SK-N-SH (cell line): ENCODE measurements around the gene ESF1. TPM values are rescaled to one million over a fixed set of nuclear protein-coding genes. Genes with fewer than 3 reads are reported as not detected.

Experiments
- CTCF ChIA-PET: fragments of 300-600, 350-600 bp; formaldehyde crosslinking; extraction: SDS; loops from one replicate; lab custom pipeline; 2021; lab: Yijun Ruan, JAX
- POLR2A ChIA-PET: fragments of 350-600 bp; sonication (Branson Sonifier 250); formaldehyde crosslinking; extraction: SDS; loops from one replicate; lab custom pipeline; 2020; ENCODE audit warnings: antibody characterized with exemption, inconsistent platforms; lab: Yijun Ruan, JAX
- DNase-seq: peaks from one replicate; pipeline ENCODE4 v3.0.0; 2012
- H2AFZ ChIP-seq: fragments of 200-600 bp; sonication (generic); 2 replicates; pipeline ENCODE4 v1.8.1; 2016; ENCODE audit warnings: antibody characterized with exemption, mild to moderate bottlenecking, low read depth
- H3F3A ChIP-seq: fragments of 200-600 bp; sonication (generic); replicated peaks from 2 replicates; pipeline ENCODE3; 2016; ENCODE audit warnings: antibody characterized with exemption, mild to moderate bottlenecking; ENCODE audit not compliant: insufficient read depth
- H3K27ac ChIP-seq, 2 experiments: fragments of 200-500 bp in 1 of 2; fragments of 200-600 bp in 1 of 2; sonication (Bioruptor generic) in 1 of 2; sonication (generic), shearing (Covaris generic) in 1 of 2; 2 replicates each; pipeline versions ENCODE4 v1.5.1 to v1.6.1; 2014 to 2016; ENCODE audit warnings: low read depth in 2 of 2, inconsistent platforms in 1 of 2, low read length in 1 of 2, mild to moderate bottlenecking in 1 of 2, mixed read lengths in 1 of 2
- H3K27me3 ChIP-seq: fragments of 200-600 bp; sonication (generic), shearing (Covaris generic); 2 replicates; pipeline ENCODE4 v1.6.1; 2016; ENCODE audit warnings: mixed run types; ENCODE audit not compliant: insufficient read depth
- H3K36me3 ChIP-seq, 2 experiments: fragments of 200-500 bp in 1 of 2; fragments of 200-600 bp in 1 of 2; sonication (Bioruptor generic) in 1 of 2; sonication (generic) in 1 of 2; replicated peaks in 1 of 2; 2 replicates each; pipeline versions ENCODE3 to v1.5.1; 2014 to 2016; ENCODE audit warnings: low read length in 1 of 2, mild to moderate bottlenecking in 1 of 2; ENCODE audit not compliant: insufficient read depth in 2 of 2, control insufficient read depth in 1 of 2
- H3K4me1 ChIP-seq, 2 experiments: fragments of 200-500 bp in 1 of 2; fragments of 200-600 bp in 1 of 2; sonication (Bioruptor generic) in 1 of 2; sonication (generic), shearing (Covaris generic) in 1 of 2; 2 replicates each; pipeline versions ENCODE4 v1.5.1 to v1.6.1; 2014 to 2016; ENCODE audit warnings: low read depth in 1 of 2, low read length in 1 of 2, mixed run types in 1 of 2; ENCODE audit not compliant: insufficient read depth in 2 of 2, control insufficient read depth in 1 of 2
- H3K4me2 ChIP-seq: fragments of 200-600 bp; sonication (generic), shearing (Covaris generic); 2 replicates; pipeline ENCODE4 v1.6.1; 2017; ENCODE audit warnings: mixed run types
- H3K4me3 ChIP-seq, 2 experiments: fragments of 200-500 bp in 1 of 2; fragments of 200-600 bp in 1 of 2; sonication (Bioruptor generic) in 1 of 2; sonication (generic), shearing (Covaris generic) in 1 of 2; 2 replicates each; pipeline versions ENCODE4 v1.5.1 to v1.8.1; 2014 to 2016; ENCODE audit warnings: low read depth in 2 of 2, inconsistent platforms in 1 of 2, low read length in 1 of 2, mild to moderate bottlenecking in 1 of 2, mixed read lengths in 1 of 2, moderate library complexity in 1 of 2
- H3K79me2 ChIP-seq: fragments of 200-600 bp; sonication (generic); 2 replicates; pipeline ENCODE4 v1.8.1; 2017; ENCODE audit warnings: mild to moderate bottlenecking; ENCODE audit not compliant: insufficient read depth
- H3K9ac ChIP-seq: fragments of 200-600 bp; sonication (generic); 2 replicates; pipeline ENCODE4 v1.6.1; 2017; ENCODE audit warnings: mixed run types
- H3K9me2 ChIP-seq: fragments of 200-600 bp; sonication (generic); 2 replicates; pipeline ENCODE4 v1.6.1; 2017; ENCODE audit warnings: mixed run types
- H3K9me3 ChIP-seq: fragments of 200-600 bp; sonication (generic); 2 replicates; pipeline ENCODE4 v1.6.1; 2017; ENCODE audit warnings: mixed run types, mild to moderate bottlenecking, moderate library complexity
- H4K20me1 ChIP-seq: fragments of 200-600 bp; sonication (generic); 2 replicates; pipeline ENCODE4 v1.6.1; 2017; ENCODE audit warnings: mild to moderate bottlenecking, mixed run types; ENCODE audit not compliant: insufficient read depth
- CHD2 ChIP-seq: fragments of 150-350 bp; IDR thresholded peaks from 2 replicates; pipeline ENCODE4 v1.6.1; 2018; ENCODE audit warnings: low read length; ENCODE audit not compliant: partially characterized antibody
- EZH2phosphoT487 ChIP-seq: fragments of 200-600 bp; sonication (generic); IDR thresholded peaks from 2 replicates; pipeline ENCODE4 v1.6.1; 2017; ENCODE audit warnings: low read depth, mixed run types, mild to moderate bottlenecking, antibody characterized with exemption, moderate library complexity, borderline replicate concordance
- FOSL2 ChIP-seq: IDR thresholded peaks from 2 replicates; pipeline ENCODE4 v1.4.0; 2012; ENCODE audit warnings: low read depth, mild to moderate bottlenecking, moderate library complexity, borderline replicate concordance
- JUND ChIP-seq: IDR thresholded peaks from 2 replicates; pipeline ENCODE4 v1.4.0; 2012
- MEF2A ChIP-seq: IDR thresholded peaks from 2 replicates; pipeline ENCODE4 v1.4.0; 2012; ENCODE audit warnings: low read depth, borderline replicate concordance
- NFIC ChIP-seq: IDR thresholded peaks from 2 replicates; pipeline ENCODE4 v1.4.0; 2012; ENCODE audit warnings: borderline replicate concordance
- NRF1 ChIP-seq: IDR thresholded peaks from 2 replicates; pipeline ENCODE4 v1.6.1; 2012; ENCODE audit warnings: low read depth, mild to moderate bottlenecking, low read length
- RCOR1 ChIP-seq: fragments of 150-350 bp; IDR thresholded peaks from 2 replicates; pipeline ENCODE4 v1.6.1; 2017; ENCODE audit warnings: antibody characterized with exemption, low read length
- RFX5 ChIP-seq: IDR thresholded peaks from 2 replicates; pipeline ENCODE4 v1.6.1; 2012; ENCODE audit warnings: mild to moderate bottlenecking, improper control_type of control experiment, low read length
- SMC3 ChIP-seq: IDR thresholded peaks from 2 replicates; pipeline ENCODE4 v1.6.1; 2012; ENCODE audit warnings: low read depth, low read length, improper control_type of control experiment
- WGBS: methylation state at CpG from one replicate; pipeline ENCODE4 v1.1.6; 2017; ENCODE audit warnings: low lambda C conversion rate; 5-methylcytosine and 5-hydroxymethylcytosine counted together
- polyA plus RNA-seq, 3 experiments: library from polyadenylated mRNA; depleted of rRNA; stranded (reverse); fragments of >200 nt; gene quantifications; 2 replicates each; pipeline ENCODE4 v1.2.3, GENCODE V29; 2012
- TF ChIP-seq, protein P1 (sequence below): IDR thresholded peaks from 2 replicates; pipeline ENCODE4; 2012
- TF ChIP-seq, protein P2 (sequence below): IDR thresholded peaks from 2 replicates; pipeline ENCODE4 v1.4.0; 2012; ENCODE audit warnings: low read depth
- TF ChIP-seq, protein P3 (sequence below): IDR thresholded peaks from 2 replicates; pipeline ENCODE4 v1.4.0; 2012; ENCODE audit warnings: low read depth, borderline replicate concordance
- TF ChIP-seq, protein P4 (sequence below): fragments of 150-350 bp; IDR thresholded peaks from 2 replicates; pipeline ENCODE4 v1.6.1; 2016; ENCODE audit warnings: mild to moderate bottlenecking, low read depth, low read length

ESF1 gene
- polyA plus RNA-seq, 1 of the 3 experiments (the other 2 are of a cell fraction): 1.4 TPM

DNA sequence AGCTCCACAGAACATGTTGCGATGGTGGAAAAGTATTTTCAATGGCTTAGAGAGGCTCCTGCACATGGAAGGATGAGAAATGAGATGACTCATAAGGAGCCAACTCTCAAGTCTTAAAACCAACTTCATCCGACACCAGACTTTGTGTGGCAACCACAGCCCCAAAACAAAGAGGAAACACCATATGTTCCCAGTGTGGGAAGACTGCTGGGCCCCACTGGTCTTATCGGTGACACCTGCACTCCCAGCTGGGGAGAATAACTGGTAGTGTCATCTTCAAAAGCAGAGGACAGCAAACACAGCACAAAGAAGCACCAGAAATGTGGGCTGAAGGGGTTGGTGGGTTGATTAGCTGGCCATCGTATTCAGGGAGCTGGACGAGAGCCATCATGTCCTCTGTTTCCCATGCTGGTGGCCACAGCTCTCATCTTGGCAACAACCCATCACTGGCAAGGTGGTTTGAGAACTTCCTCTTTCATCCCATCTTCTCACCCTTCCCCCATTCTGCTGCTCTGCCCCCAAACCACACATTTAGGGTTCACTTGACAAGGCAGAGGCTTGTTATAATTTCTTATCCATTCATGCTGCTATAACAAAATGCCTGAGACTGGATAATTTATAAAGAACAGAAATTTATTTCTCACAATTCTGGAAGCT, 100.0 kb downstream of the ESF1 start (continued):
- no peak for TF ChIP-seq RFX5

DNA sequence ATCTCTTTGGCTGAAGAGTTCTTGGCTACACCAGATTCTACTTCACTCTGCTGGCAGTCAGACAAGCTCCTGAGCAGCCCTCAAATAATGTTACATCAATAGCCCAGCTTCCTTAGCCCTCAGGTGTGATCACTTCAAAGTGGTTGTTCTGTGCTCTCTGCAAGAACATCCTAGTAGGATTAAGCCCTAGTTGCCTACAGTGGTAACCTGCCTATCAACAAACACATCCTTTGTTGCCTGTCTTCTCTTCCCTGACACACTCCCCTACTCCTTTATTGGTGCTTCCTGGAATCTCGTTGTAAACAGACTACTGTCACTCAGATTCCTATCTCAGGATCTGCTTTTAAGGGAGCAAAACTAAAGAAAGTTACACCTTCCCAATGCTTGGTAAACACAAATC, 100.9 kb downstream of the ESF1 start:
- H3K4me1 ChIP-seq: no peaks in the 10 kb centered on the region
- H3K9me3 ChIP-seq: no peaks in the 10 kb centered on the region
- ChIA-PET CTCF (no interaction called here), POLR2A (no interaction called here)
- no peak overlapping the region for H3K27ac ChIP-seq
- TF ChIP-seq, protein P1, sequence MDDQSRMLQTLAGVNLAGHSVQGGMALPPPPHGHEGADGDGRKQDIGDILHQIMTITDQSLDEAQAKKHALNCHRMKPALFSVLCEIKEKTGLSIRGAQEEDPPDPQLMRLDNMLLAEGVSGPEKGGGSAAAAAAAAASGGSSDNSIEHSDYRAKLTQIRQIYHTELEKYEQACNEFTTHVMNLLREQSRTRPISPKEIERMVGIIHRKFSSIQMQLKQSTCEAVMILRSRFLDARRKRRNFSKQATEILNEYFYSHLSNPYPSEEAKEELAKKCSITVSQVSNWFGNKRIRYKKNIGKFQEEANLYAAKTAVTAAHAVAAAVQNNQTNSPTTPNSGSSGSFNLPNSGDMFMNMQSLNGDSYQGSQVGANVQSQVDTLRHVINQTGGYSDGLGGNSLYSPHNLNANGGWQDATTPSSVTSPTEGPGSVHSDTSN: no peak
- TF ChIP-seq CHD2: no peak
- TF ChIP-seq, protein P2, sequence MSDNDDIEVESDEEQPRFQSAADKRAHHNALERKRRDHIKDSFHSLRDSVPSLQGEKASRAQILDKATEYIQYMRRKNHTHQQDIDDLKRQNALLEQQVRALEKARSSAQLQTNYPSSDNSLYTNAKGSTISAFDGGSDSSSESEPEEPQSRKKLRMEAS: no peak
- TF ChIP-seq NRF1: no peak
- TF ChIP-seq, protein P3, sequence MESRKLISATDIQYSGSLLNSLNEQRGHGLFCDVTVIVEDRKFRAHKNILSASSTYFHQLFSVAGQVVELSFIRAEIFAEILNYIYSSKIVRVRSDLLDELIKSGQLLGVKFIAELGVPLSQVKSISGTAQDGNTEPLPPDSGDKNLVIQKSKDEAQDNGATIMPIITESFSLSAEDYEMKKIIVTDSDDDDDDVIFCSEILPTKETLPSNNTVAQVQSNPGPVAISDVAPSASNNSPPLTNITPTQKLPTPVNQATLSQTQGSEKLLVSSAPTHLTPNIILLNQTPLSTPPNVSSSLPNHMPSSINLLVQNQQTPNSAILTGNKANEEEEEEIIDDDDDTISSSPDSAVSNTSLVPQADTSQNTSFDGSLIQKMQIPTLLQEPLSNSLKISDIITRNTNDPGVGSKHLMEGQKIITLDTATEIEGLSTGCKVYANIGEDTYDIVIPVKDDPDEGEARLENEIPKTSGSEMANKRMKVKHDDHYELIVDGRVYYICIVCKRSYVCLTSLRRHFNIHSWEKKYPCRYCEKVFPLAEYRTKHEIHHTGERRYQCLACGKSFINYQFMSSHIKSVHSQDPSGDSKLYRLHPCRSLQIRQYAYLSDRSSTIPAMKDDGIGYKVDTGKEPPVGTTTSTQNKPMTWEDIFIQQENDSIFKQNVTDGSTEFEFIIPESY: no peak
- TF ChIP-seq FOSL2: no peak
- no peak for TF ChIP-seq JUND
- TF ChIP-seq, protein P4, sequence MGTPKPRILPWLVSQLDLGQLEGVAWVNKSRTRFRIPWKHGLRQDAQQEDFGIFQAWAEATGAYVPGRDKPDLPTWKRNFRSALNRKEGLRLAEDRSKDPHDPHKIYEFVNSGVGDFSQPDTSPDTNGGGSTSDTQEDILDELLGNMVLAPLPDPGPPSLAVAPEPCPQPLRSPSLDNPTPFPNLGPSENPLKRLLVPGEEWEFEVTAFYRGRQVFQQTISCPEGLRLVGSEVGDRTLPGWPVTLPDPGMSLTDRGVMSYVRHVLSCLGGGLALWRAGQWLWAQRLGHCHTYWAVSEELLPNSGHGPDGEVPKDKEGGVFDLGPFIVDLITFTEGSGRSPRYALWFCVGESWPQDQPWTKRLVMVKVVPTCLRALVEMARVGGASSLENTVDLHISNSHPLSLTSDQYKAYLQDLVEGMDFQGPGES: no peak
- TF ChIP-seq NFIC: no peak
- no peak for TF ChIP-seq EZH2phosphoT487
- no peak for TF ChIP-seq SMC3
- no peak for TF ChIP-seq MEF2A
- no peak for TF ChIP-seq RCOR1
- H3K27me3 ChIP-seq: no peaks in the 10 kb centered on the region
- H4K20me1 ChIP-seq: no peaks in the 10 kb centered on the region
- no peaks in the 10 kb centered on the region for H3K9me2 ChIP-seq
- no peak overlapping the region for H2AFZ ChIP-seq
- 24% methylated on average over 1 of the region's 1 CpG for WGBS
- H3K79me2 ChIP-seq: no peaks in the 10 kb centered on the region
- H3K9ac ChIP-seq: no peak overlapping the region
- H3K4me3 ChIP-seq: no peak overlapping the region
- H3K4me2 ChIP-seq: no peak overlapping the region
- no peaks in the 10 kb centered on the region for H3F3A ChIP-seq
- H3K36me3 ChIP-seq: no peaks in the 10 kb centered on the region
- DNase-seq: no peak
